K562 (cell line): ENCODE data around the gene UBE2L3. TPM values are rescaled to one million over a fixed set of nuclear protein-coding genes. Genes with fewer than 3 reads are reported as not detected.

ENCODE experiments used
- ATAC-seq: fragments of 200-7000 bp; cut with Tn5 transposase; 3 replicates; pipeline ENCODE4 v1.9.1; 2020; ENCODE audit warnings: moderate library complexity
- BruUV-seq: library from RNA; stranded (reverse); fragments of 400-500 nt; replicated peaks from 2 replicates; lab custom pipeline; 2021; lab: Mats Ljungman, UMichigan
- CTCF ChIA-PET: fragments of 300-600 bp; formaldehyde crosslinking; extraction: SDS; loops from one replicate; lab custom pipeline; 2021; ENCODE audit warnings: low intra/inter-chr PET ratio; lab: Yijun Ruan, JAX
- POLR2A ChIA-PET: fragments of 300-600, 350-650 bp; sonication (Branson Sonifier 250); formaldehyde crosslinking; extraction: SDS; loops from one replicate; lab custom pipeline; 2021; ENCODE audit warnings: antibody characterized with exemption, inconsistent platforms; lab: Yijun Ruan, JAX
- DNase-seq, 4 experiments: peaks; one replicate each; pipeline versions ENCODE4 v3.0.0 to v3.0.0-alpha.2; 2011 to 2018; ENCODE audit warnings: low spot score in 3 of 4, mixed read lengths in 3 of 4; ENCODE audit errors: extremely low read depth in 1 of 4
- FAIRE-seq: peaks from 2 replicates; lab custom pipeline; 2011; peaks lifted over from hg19 to GRCh38; lab: Jason Lieb, UNC
- H2AFZ ChIP-seq: 2 replicates; pipeline ENCODE4 v1.6.0; 2011; ENCODE audit warnings: low read depth, low read length, control low read depth, inconsistent platforms
- H3K27ac ChIP-seq: fragments of 200-600 bp; 3 replicates; pipeline ENCODE4 v1.8.0; 2011; ENCODE audit warnings: low read depth, mild to moderate bottlenecking, control low read depth, inconsistent platforms, low read length, moderate library complexity, mixed read lengths; ENCODE audit errors: extremely low read depth
- H3K27me3 ChIP-seq, 2 experiments: fragments of 300-600 bp in 1 of 2; 2 replicates in 1 of 2; 3 replicates in 1 of 2; pipeline versions ENCODE4 v1.6.0 to v1.8.0; 2011; ENCODE audit warnings: inconsistent platforms in 2 of 2, low read length in 2 of 2, mild to moderate bottlenecking in 1 of 2, mixed read lengths in 1 of 2, moderate library complexity in 1 of 2; ENCODE audit not compliant: control insufficient read depth in 2 of 2, insufficient read depth in 2 of 2
- H3K36me3 ChIP-seq: fragments of 300-600 bp; 3 replicates; pipeline ENCODE4 v1.8.0; 2011; ENCODE audit warnings: mild to moderate bottlenecking, low read length, inconsistent platforms; ENCODE audit not compliant: control insufficient read depth, insufficient read depth
- H3K4me1 ChIP-seq, 2 experiments: fragments of 200-600 bp in 1 of 2; replicated peaks in 1 of 2; 2 replicates in 1 of 2; 3 replicates in 1 of 2; pipeline versions ENCODE4 v1.5.1 to v1.8.0; 2011; ENCODE audit warnings: inconsistent platforms in 2 of 2, low read length in 2 of 2, mild to moderate bottlenecking in 1 of 2, mixed read lengths in 1 of 2, moderate library complexity in 1 of 2; ENCODE audit not compliant: control insufficient read depth in 2 of 2, insufficient read depth in 2 of 2
- H3K4me2 ChIP-seq: 2 replicates; pipeline ENCODE4 v1.6.1; 2011; ENCODE audit warnings: low read length, control low read depth, inconsistent platforms, mixed read lengths; ENCODE audit not compliant: insufficient read depth
- H3K4me3 ChIP-seq: fragments of 200-600 bp; sonication (generic), shearing (Covaris generic); 2 replicates; pipeline ENCODE4 v1.5.1; 2016; ENCODE audit warnings: control low read depth, inconsistent platforms
- H3K79me2 ChIP-seq: fragments of 200-600 bp; 3 replicates; pipeline ENCODE4 v1.8.0; 2011; ENCODE audit warnings: low read length, inconsistent platforms; ENCODE audit not compliant: control insufficient read depth, insufficient read depth
- H3K9ac ChIP-seq, 2 experiments: 2 replicates each; pipeline versions ENCODE4 v1.6.0 to v1.6.1; 2011; ENCODE audit warnings: low read depth in 2 of 2, low read length in 2 of 2, control low read depth in 1 of 2, inconsistent platforms in 1 of 2, mild to moderate bottlenecking in 1 of 2, mixed read lengths in 1 of 2; ENCODE audit not compliant: insufficient read depth in 1 of 2
- H3K9me1 ChIP-seq: one replicate; pipeline ENCODE4 v1.6.0; 2011; ENCODE audit warnings: inconsistent platforms, mild to moderate bottlenecking, low read length, moderate library complexity; ENCODE audit not compliant: control insufficient read depth, insufficient read depth
- H3K9me3 ChIP-seq: replicated peaks from 2 replicates; pipeline ENCODE4 v1.5.1; 2011; ENCODE audit warnings: low read depth, low read length, inconsistent platforms; ENCODE audit not compliant: control insufficient read depth, insufficient read depth
- H4K20me1 ChIP-seq: replicated peaks from 2 replicates; pipeline ENCODE4 v1.6.1; 2011; ENCODE audit warnings: low read length, inconsistent platforms, mixed read lengths; ENCODE audit not compliant: control insufficient read depth, insufficient read depth
- ELF1 ChIP-seq: fragments of 200-800 bp; sonication (Bioruptor generic); IDR thresholded peaks from 2 replicates; pipeline ENCODE4 v1.6.1; 2016; ENCODE audit warnings: missing genetic modification characterization, missing compliant biosample characterization
- ETV6 ChIP-seq, 3 experiments: fragments of 150-350 bp in 1 of 3; sonication (generic) in 1 of 3; formaldehyde crosslinking in 1 of 3; IDR thresholded peaks; 2 replicates each; pipeline versions ENCODE4 v1.6.1 to v1.8.0; 2014 to 2022; ENCODE audit warnings: borderline replicate concordance in 2 of 3, low read depth in 2 of 3, antibody characterized with exemption in 1 of 3, low read length in 1 of 3, mild to moderate bottlenecking in 1 of 3, missing genetic modification reagents in 1 of 3
- LCOR ChIP-seq: sonication (generic); formaldehyde crosslinking; IDR thresholded peaks from 2 replicates; pipeline ENCODE4 v1.8.0; 2022; ENCODE audit warnings: mild to moderate bottlenecking, missing genetic modification reagents
- RFX7 ChIP-seq: fragments of 250-450 bp; sonication (Bioruptor Pico); IDR thresholded peaks from 2 replicates; pipeline ENCODE4 v1.5.1; 2021; ENCODE audit warnings: mild to moderate bottlenecking
- ZNF184 ChIP-seq: sonication (generic); formaldehyde crosslinking; IDR thresholded peaks from 2 replicates; pipeline ENCODE4 v1.5.0; 2020; ENCODE audit warnings: missing genetic modification reagents
- ZNF384 ChIP-seq: IDR thresholded peaks from 2 replicates; pipeline ENCODE4 v1.6.1; 2012; ENCODE audit warnings: low read depth, low read length, improper control_type of control experiment
- WGBS: fragments of 100-300 bp; shearing (Covaris generic); methylation state at CpG from one replicate; pipeline ENCODE4 v1.1.6; 2016; ENCODE audit warnings: low coverage, mixed read lengths; ENCODE audit not compliant: insufficient coverage; ENCODE audit errors: missing lambda C conversion rate; 5-methylcytosine and 5-hydroxymethylcytosine counted together
- in situ Hi-C: fragments of 300-500 bp; cut with MboI; formaldehyde crosslinking; loops from 4 replicates; pipeline ENCODE4 v1.15.0; 2018; ENCODE audit warnings: inconsistent platforms, mixed read lengths
- intact Hi-C: fragments of 100-400 bp; cut with micrococcal nuclease; formaldehyde crosslinking; loops from 2 replicates; pipeline ENCODE4 v1.14.2; 2022
- polyA plus RNA-seq, 8 experiments: library from polyadenylated mRNA; depleted of rRNA in 4 of 8; stranded (reverse) in 5 of 8; unstranded in 3 of 8; fragments of >200 nt; fragmentation: Nextera tagmentation in 2 of 8; fragmentation: Illumina TruSeq in 1 of 8; extraction: Ambion mirVana in 2 of 8; extraction: Trizol in 1 of 8; gene quantifications; 2 replicates each; pipeline versions ENCODE4 v1.2.1 to v1.2.3, GENCODE V29; 2011 to 2014; ENCODE audit warnings: inconsistent platforms in 1 of 8, missing spikeins in 1 of 8
- total RNA-seq, 7 experiments: library from RNA; depleted of rRNA in 6 of 7; stranded (reverse); fragments of >200 nt in 6 of 7; fragmentation: Illumina TruSeq in 2 of 7; extraction: Trizol in 2 of 7; gene quantifications; 2 replicates each; pipeline versions ENCODE4 v1.2.1 to v1.2.3, GENCODE V29; 2011 to 2021; ENCODE audit warnings: low replicate concordance in 1 of 7
- TF ChIP-seq, protein P1 (sequence below): sonication (generic); formaldehyde crosslinking; IDR thresholded peaks from 2 replicates; pipeline ENCODE4 v1.8.1; 2023; ENCODE audit warnings: mild to moderate bottlenecking, missing genetic modification reagents

UBE2L3 gene
- total and polyA plus RNA-seq, 9 of the 15 experiments (the other 6 are each of a cell fraction or from before 2014, with no cell fraction given): 215 to 625 (median 285) TPM

DNA sequence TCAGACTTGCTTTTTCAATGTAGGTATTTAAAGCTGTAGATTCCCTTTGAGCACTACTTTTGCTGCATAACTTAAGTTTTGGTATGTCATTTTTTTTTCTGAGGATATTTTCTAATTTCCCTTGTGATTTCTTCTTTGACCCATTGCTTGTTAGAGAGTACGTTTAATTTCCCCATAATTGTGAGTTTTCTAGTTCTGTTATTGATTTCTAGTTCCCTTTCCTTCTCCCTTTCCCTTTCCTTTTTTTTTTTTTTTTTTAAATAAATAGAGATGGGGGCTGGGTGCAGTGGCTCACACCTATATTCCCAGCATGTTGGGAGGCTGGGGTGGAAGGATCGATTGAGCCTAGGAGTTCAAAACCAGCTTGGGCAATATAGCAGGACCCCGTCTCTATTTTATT lies 30.8 kb downstream of the UBE2L3 start:
- peaks cover 12% of the 10 kb centered on the region for H3K9me1 ChIP-seq
- ATAC-seq (no peak), DNase-seq (no peak), FAIRE-seq (no peak)
- CTCF ChIA-PET: no interaction called here
- in situ Hi-C loops (no loop called here), intact Hi-C loops (no loop called here)
- no peak overlapping the region for H3K9ac ChIP-seq
- H3K36me3 ChIP-seq: peaks cover 74% of the 10 kb centered on the region
- POLR2A ChIA-PET: interaction anchor here (0.6 to 76.8 kb wide), 4 partner anchors 11 to 146 kb away, joined by 3 to 4622 read pairs (median 2313); partner anchors contain the start of genes CCDC116, SDF2L1 and YDJC
- no peaks in the 10 kb centered on the region for H3K9me3 ChIP-seq
- peaks cover 0 to 2% of the 10 kb centered on the region in 2 experiments; a peak in 1 of 5 replicates for H3K27me3 ChIP-seq
- H3K79me2 ChIP-seq: peaks cover 95% of the 10 kb centered on the region
- H4K20me1 ChIP-seq: peaks cover 45% of the 10 kb centered on the region
- no peak overlapping the region for H3K27ac ChIP-seq
- H2AFZ ChIP-seq: no peak overlapping the region
- 70% methylated on average over 3 of the region's 3 CpGs for WGBS
- no TSS peak for BruUV-seq
- peaks cover 0 to 5% of the 10 kb centered on the region in 2 experiments; a peak in 3 of 5 replicates for H3K4me1 ChIP-seq
- TF ChIP-seq RFX7 (0 out of 2 replicates have a peak, but pooled peaks have one; percentile 53), ZNF384 (0 out of 2 replicates have a peak, but pooled peaks have one; percentile 11), LCOR (CRISPR knock-in tag) (no peak), ZNF184 (no peak), ETV6 (IDR thresholded peaks at IDR 0.05; ENCODE audit: borderline replicate concordance in 1 of 2, low read depth in 2 of 2, low read length in 1 of 2) (no peak), ETV6 (CRISPR knock-in tag; IDR thresholded peaks at IDR 0.05; ENCODE audit: borderline replicate concordance) (0 out of 2 replicates have a peak, but pooled peaks have one; percentile 56), ELF1 (tag) (peak; percentile 51; the same call in 1 of the 2 replicates)
- TF ChIP-seq, protein P1, sequence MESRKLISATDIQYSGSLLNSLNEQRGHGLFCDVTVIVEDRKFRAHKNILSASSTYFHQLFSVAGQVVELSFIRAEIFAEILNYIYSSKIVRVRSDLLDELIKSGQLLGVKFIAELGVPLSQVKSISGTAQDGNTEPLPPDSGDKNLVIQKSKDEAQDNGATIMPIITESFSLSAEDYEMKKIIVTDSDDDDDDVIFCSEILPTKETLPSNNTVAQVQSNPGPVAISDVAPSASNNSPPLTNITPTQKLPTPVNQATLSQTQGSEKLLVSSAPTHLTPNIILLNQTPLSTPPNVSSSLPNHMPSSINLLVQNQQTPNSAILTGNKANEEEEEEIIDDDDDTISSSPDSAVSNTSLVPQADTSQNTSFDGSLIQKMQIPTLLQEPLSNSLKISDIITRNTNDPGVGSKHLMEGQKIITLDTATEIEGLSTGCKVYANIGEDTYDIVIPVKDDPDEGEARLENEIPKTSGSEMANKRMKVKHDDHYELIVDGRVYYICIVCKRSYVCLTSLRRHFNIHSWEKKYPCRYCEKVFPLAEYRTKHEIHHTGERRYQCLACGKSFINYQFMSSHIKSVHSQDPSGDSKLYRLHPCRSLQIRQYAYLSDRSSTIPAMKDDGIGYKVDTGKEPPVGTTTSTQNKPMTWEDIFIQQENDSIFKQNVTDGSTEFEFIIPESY: 0 out of 2 replicates have a peak, but pooled peaks have one; percentile 38
- TF ChIP-seq, all 486 proteins: peak for 5
- Histone ChIP-seq H3K4me3 (no peak overlapping the region), H3K4me2 (no peak overlapping the region)
